HepG2 (cell line): ENCODE data around the gene SLC35B2. TPM values are rescaled to one million over a fixed set of nuclear protein-coding genes. Genes with fewer than 3 reads are reported as not detected.

Source experiments
- AGO2 ChIP-seq: fragments of 200-400 bp; formaldehyde crosslinking; optimal IDR thresholded peaks from 2 replicates; pipeline ENCODE3; 2017; ENCODE audit warnings: mild to moderate bottlenecking, low read depth, low read length, moderate library complexity
- BCL6 ChIP-seq: IDR thresholded peaks from 2 replicates; pipeline ENCODE4 v1.6.1; 2016; ENCODE audit warnings: missing genetic modification reagents, missing compliant biosample characterization
- DZIP1 ChIP-seq: sonication (generic); formaldehyde crosslinking; IDR thresholded peaks from 2 replicates; pipeline ENCODE4 v1.5.0; 2020; ENCODE audit warnings: mild to moderate bottlenecking, missing genetic modification reagents
- MYPOP ChIP-seq: sonication (generic); formaldehyde crosslinking; IDR thresholded peaks from 2 replicates; pipeline ENCODE4 v1.8.1; 2023; ENCODE audit warnings: mild to moderate bottlenecking, moderate library complexity, missing genetic modification reagents
- NAIF1 ChIP-seq: sonication (generic); formaldehyde crosslinking; IDR thresholded peaks from 2 replicates; pipeline ENCODE4 v1.5.0; 2020; ENCODE audit warnings: mild to moderate bottlenecking, missing genetic modification reagents, borderline replicate concordance
- NFKBIZ ChIP-seq: IDR thresholded peaks from 2 replicates; pipeline ENCODE4 v1.6.1; 2018; ENCODE audit warnings: missing genetic modification reagents, missing compliant biosample characterization
- PAXIP1 ChIP-seq: sonication (generic); formaldehyde crosslinking; conservative IDR thresholded peaks from 2 replicates; pipeline ENCODE4 v1.4.0; 2020; ENCODE audit warnings: mild to moderate bottlenecking, missing genetic modification reagents, moderate library complexity
- RBM22 ChIP-seq: fragments of 200-400 bp; formaldehyde crosslinking; optimal IDR thresholded peaks from 2 replicates; pipeline ENCODE3; 2017; ENCODE audit warnings: mild to moderate bottlenecking, low read length, moderate library complexity
- SP140L ChIP-seq: sonication (generic); formaldehyde crosslinking; IDR thresholded peaks from 2 replicates; pipeline ENCODE4 v1.4.0; 2020; ENCODE audit warnings: missing genetic modification reagents, borderline replicate concordance
- ZBTB20 ChIP-seq: sonication (generic); formaldehyde crosslinking; IDR thresholded peaks from 2 replicates; pipeline ENCODE4 v1.8.1; 2023; ENCODE audit warnings: missing genetic modification reagents, low read depth, mild to moderate bottlenecking, borderline replicate concordance
- ZNF20 ChIP-seq: sonication (generic); formaldehyde crosslinking; IDR thresholded peaks from 2 replicates; pipeline ENCODE4 v1.4.0; 2020; ENCODE audit warnings: mild to moderate bottlenecking, moderate library complexity, missing genetic modification reagents
- ZNF30 ChIP-seq: sonication (generic); formaldehyde crosslinking; IDR thresholded peaks from 2 replicates; pipeline ENCODE4 v1.5.0; 2020; ENCODE audit warnings: mild to moderate bottlenecking, missing genetic modification reagents
- ZNF468 ChIP-seq: sonication (generic); formaldehyde crosslinking; IDR thresholded peaks from 2 replicates; pipeline ENCODE4 v1.8.0; 2022; ENCODE audit warnings: mild to moderate bottlenecking, moderate library complexity, missing genetic modification reagents
- ZNF496 ChIP-seq: sonication (generic); formaldehyde crosslinking; IDR thresholded peaks from 2 replicates; pipeline ENCODE4 v1.8.1; 2023; ENCODE audit warnings: mild to moderate bottlenecking, moderate library complexity, missing genetic modification reagents; ENCODE audit not compliant: insufficient replicate concordance
- ZNF574 ChIP-seq: sonication (generic); formaldehyde crosslinking; IDR thresholded peaks from 2 replicates; pipeline ENCODE4 v1.4.0; 2020; ENCODE audit warnings: missing genetic modification reagents
- ZNF616 ChIP-seq: sonication (generic); formaldehyde crosslinking; IDR thresholded peaks from 2 replicates; pipeline ENCODE4 v1.5.0; 2020; ENCODE audit warnings: low read depth, mild to moderate bottlenecking, missing genetic modification reagents
- ZNF670 ChIP-seq: sonication (generic); formaldehyde crosslinking; IDR thresholded peaks from 2 replicates; pipeline ENCODE4 v1.8.0; 2022; ENCODE audit warnings: mild to moderate bottlenecking, missing genetic modification reagents, borderline replicate concordance
- ZSCAN9 ChIP-seq: IDR thresholded peaks from 2 replicates; pipeline ENCODE4 v1.6.1; 2016; ENCODE audit warnings: borderline replicate concordance
- polyA plus RNA-seq, 8 experiments: library from polyadenylated mRNA; depleted of rRNA in 3 of 8; stranded (reverse) in 7 of 8; unstranded in 1 of 8; fragments of >200 nt; fragmentation: Illumina TruSeq in 4 of 8; extraction: Trizol in 4 of 8; gene quantifications; 2 replicates each; pipeline versions ENCODE4 v1.2.1 to v1.2.3, GENCODE V29; 2011 to 2016; ENCODE audit warnings: low read depth in 4 of 8, missing spikeins in 1 of 8, mixed read lengths in 1 of 8; ENCODE audit not compliant: insufficient read depth in 1 of 8
- total RNA-seq, 5 experiments: library from RNA; depleted of rRNA; stranded (reverse); fragments of >200 nt; fragmentation: Illumina TruSeq; extraction: Trizol; gene quantifications; 2 replicates each; pipeline ENCODE4 v1.2.3, GENCODE V29; 2016; ENCODE audit warnings: low read depth in 1 of 5

Gene SLC35B2
- total and polyA plus RNA-seq, 2 of the 13 experiments (the other 11 are each of a cell fraction or from before 2014, with no cell fraction given), result 61.1 to 148 TPM

- 0 out of 2 replicates have a peak, but pooled peaks have one; percentile 46 for TF ChIP-seq ZNF670 (CRISPR knock-in tag)
- peak; percentile 64; the same call in 1 of the 2 replicates for TF ChIP-seq MYPOP (CRISPR knock-in tag)
- no peak for TF ChIP-seq ZNF496 (CRISPR knock-in tag)
- peak; percentile 24; the same call in 1 of the 2 replicates for TF ChIP-seq ZSCAN9 (CRISPR knock-in tag)
- no peak for TF ChIP-seq SP140L (CRISPR knock-in tag)
- TF ChIP-seq NAIF1 (CRISPR knock-in tag), result no peak; the same call in 1 of the 2 replicates
- TF ChIP-seq RBM22, result no peak
- TF ChIP-seq ZNF616, result peak; percentile 47
- TF ChIP-seq ZNF574 (CRISPR knock-in tag), result no peak
- TF ChIP-seq NFKBIZ (CRISPR knock-in tag), result no peak; the same call in 1 of the 2 replicates
- peak; percentile 32 for TF ChIP-seq AGO2
- no peak; the same call in 1 of the 2 replicates for TF ChIP-seq PAXIP1
- TF ChIP-seq DZIP1 (CRISPR knock-in tag), result peak; percentile 91; the same call in 1 of the 2 replicates
- no peak for TF ChIP-seq ZNF20 (CRISPR knock-in tag)
- 0 out of 2 replicates have a peak, but pooled peaks have one; percentile 36 for TF ChIP-seq ZNF468
- TF ChIP-seq BCL6 (CRISPR knock-in tag), result peak; percentile 44; the same call in 1 of the 2 replicates
- TF ChIP-seq ZBTB20, result no peak; the same call in 1 of the 2 replicates
- no peak for TF ChIP-seq ZNF30
Observed at GRCh38 chr6:44219053-44219814, 38.1 kb downstream of the SLC35B2 start (continued).
